Measurements from ENCODE around the gene CLRN2. TPM values are rescaled to one million over a fixed set of nuclear protein-coding genes. Genes with fewer than 3 reads are reported as not detected.

Gene CLRN2
- total RNA-seq, 1 experiment from 2014 or later, result not detected

GRCh38 chr4:17557880-17558279 is 42.9 kb downstream of the CLRN2 start:
- Histone ChIP-seq H3K23ac (ENCODE audit: insufficient read length, low read depth, low read length) (no peak overlapping the region), H2BK20ac (ENCODE audit: low read depth, low read length, poor library complexity, severe bottlenecking) (no peak overlapping the region), H3K79me2 (ENCODE audit: insufficient read depth, low read length) (no peaks in the 10 kb centered on the region), H3K4me1 (ENCODE audit: insufficient read depth, low read length) (no peaks in the 10 kb centered on the region), H3K56ac (ENCODE audit: insufficient read length, low read depth, low read length) (no peak overlapping the region), H4K20me1 (ENCODE audit: control insufficient read depth, insufficient read depth, insufficient read length) (no peaks in the 10 kb centered on the region), H2AFZ (ENCODE audit: low read length) (no peak overlapping the region), H2AK5ac (ENCODE audit: insufficient read length, low read length) (no peak overlapping the region), H3K18ac (ENCODE audit: insufficient read length, low read depth, low read length) (no peak overlapping the region), H3K4ac (ENCODE audit: low read depth, low read length) (no peak overlapping the region), H3K9ac (ENCODE audit: extremely low read depth, insufficient read length, low read length) (no peak overlapping the region), H2BK15ac (ENCODE audit: low read depth, low read length) (no peak overlapping the region), H2BK120ac (ENCODE audit: low read depth, low read length, poor library complexity, severe bottlenecking) (no peak overlapping the region), H3K9me3 (ENCODE audit: control insufficient read depth, low read depth, low read length) (no peaks in the 10 kb centered on the region), H3K4me2 (ENCODE audit: insufficient read depth, insufficient read length, low read length) (no peak overlapping the region), H3K79me1 (ENCODE audit: insufficient read depth, low read depth, low read length, poor library complexity, severe bottlenecking) (no peaks in the 10 kb centered on the region), H4K8ac (replicated peaks; ENCODE audit: insufficient read length, low read depth, low read length) (no peak overlapping the region), H3T11ph (ENCODE audit: low read length) (no peak overlapping the region), H3K23me2 (ENCODE audit: insufficient read length, low read depth, low read length, poor library complexity, severe bottlenecking) (no peaks in the 10 kb centered on the region), H2BK12ac (ENCODE audit: insufficient read length, low read depth, low read length) (no peak overlapping the region), H3K27ac (ENCODE audit: insufficient read length, low read depth, low read length) (no peak overlapping the region), H4K91ac (ENCODE audit: insufficient read length, low read depth, low read length) (no peak overlapping the region), H4K5ac (ENCODE audit: insufficient read length, low read depth, low read length) (no peak overlapping the region), H3K14ac (ENCODE audit: insufficient read depth, low read length) (no peak overlapping the region), H3K27me3 (ENCODE audit: insufficient read depth, low read length) (no peaks in the 10 kb centered on the region), H2BK5ac (ENCODE audit: insufficient read length, low read length) (no peak overlapping the region)
- no peak overlapping the region for H3K4me3 Mint-ChIP-seq
- H3K27me3 Mint-ChIP-seq (ENCODE audit: low read depth), result peaks cover 13% of the 10 kb centered on the region
- H3K9me3 Mint-ChIP-seq, result no peaks in the 10 kb centered on the region
- H3K27ac Mint-ChIP-seq, result no peak overlapping the region
- H3K36me3 Mint-ChIP-seq (ENCODE audit: insufficient read depth in 1 of 3, low read depth in 3 of 3), result no peaks in the 10 kb centered on the region
- no peak for DNase-seq
- TF ChIP-seq CTCF (conservative IDR thresholded peaks at IDR 0.05), result no peak
- WGBS (ENCODE audit: extremely low coverage, insufficient read length, low lambda C conversion rate), result no CpG with 5 or more reads among the region's 5 CpGs
- H3K4me1 Mint-ChIP-seq, result peaks cover 0 to 5% of the 10 kb centered on the region in 2 experiments; a peak in 1 of 4 replicates

All from H9 (cell line).